MCF 10A (cell line): Measurements from ENCODE around the gene KIAA0319L. TPM values are rescaled to one million over a fixed set of nuclear protein-coding genes. Genes with fewer than 3 reads are reported as not detected.

Experiments
- BruUV-seq: library from RNA; stranded (reverse); fragments of 400-500 nt; replicated peaks from 2 replicates; lab custom pipeline; 2021; lab: Mats Ljungman, UMichigan
- CTCF ChIA-PET: fragments of 300-600 bp; sonication (Branson Sonifier 250); formaldehyde crosslinking; extraction: SDS; loops from one replicate; lab custom pipeline; 2021; ENCODE audit warnings: antibody characterized with exemption, inconsistent platforms; lab: Yijun Ruan, JAX
- POLR2A ChIA-PET: fragments of 300-600, 350-650 bp; sonication (Branson Sonifier 250); formaldehyde crosslinking; extraction: SDS; loops from one replicate; lab custom pipeline; 2020; ENCODE audit warnings: antibody characterized with exemption, inconsistent platforms; lab: Yijun Ruan, JAX
- DNase-seq: peaks from one replicate; pipeline ENCODE4 v3.0.0-alpha.2; 2018; ENCODE audit not compliant: unreplicated experiment
- H3K27ac Mint-ChIP-seq: one replicate; pipeline ENCODE4 v1.8.0; 2022; ENCODE audit warnings: mild to moderate bottlenecking, low read depth, mixed read lengths; ENCODE audit not compliant: unreplicated experiment
- H3K27me3 Mint-ChIP-seq: one replicate; pipeline ENCODE4 v1.8.0; 2022; ENCODE audit warnings: mixed read lengths; ENCODE audit not compliant: insufficient read depth, unreplicated experiment
- H3K36me3 Mint-ChIP-seq: one replicate; pipeline ENCODE4 v1.8.0; 2022; ENCODE audit warnings: mild to moderate bottlenecking, moderate library complexity, mixed read lengths; ENCODE audit not compliant: insufficient read depth, unreplicated experiment
- H3K4me1 Mint-ChIP-seq: one replicate; pipeline ENCODE4 v1.8.0; 2022; ENCODE audit warnings: mixed read lengths; ENCODE audit not compliant: insufficient read depth, unreplicated experiment
- H3K4me3 Mint-ChIP-seq: one replicate; pipeline ENCODE4 v1.8.0; 2022; ENCODE audit warnings: mild to moderate bottlenecking, moderate library complexity, mixed read lengths; ENCODE audit not compliant: unreplicated experiment
- H3K9me3 Mint-ChIP-seq: one replicate; pipeline ENCODE4 v1.8.0; 2022; ENCODE audit warnings: mixed read lengths; ENCODE audit not compliant: unreplicated experiment
- CTCF ChIP-seq: fragments of 200-600 bp; IDR thresholded peaks from one replicate; pipeline ENCODE4 v1.8.0; 2022; ENCODE audit warnings: antibody characterized with exemption, mild to moderate bottlenecking; ENCODE audit not compliant: unreplicated experiment
- intact Hi-C: fragments of 100-400 bp; cut with micrococcal nuclease; formaldehyde crosslinking; loops from 2 replicates; pipeline ENCODE4 v1.14.1; 2022
- total RNA-seq: library from RNA; stranded (reverse); gene quantifications from 2 replicates; pipeline ENCODE4 v1.2.3, GENCODE V29; 2022

Gene KIAA0319L
- total RNA-seq, 1 experiment from 2014 or later, result 50.7 TPM

- Mint-ChIP-seq H3K9me3 (no peaks in the 10 kb centered on the region), H3K4me1 (no peaks in the 10 kb centered on the region), H3K36me3 (peaks cover 90% of the 10 kb centered on the region), H3K4me3 (no peak overlapping the region), H3K27me3 (no peaks in the 10 kb centered on the region), H3K27ac (no peak overlapping the region)
- DNase-seq, result no peak
- TF ChIP-seq CTCF, result no peak
- intact Hi-C loops, result no loop called here
- CTCF ChIA-PET, result interaction anchor here (0.6 to 1.1 kb wide), 3 partner anchors 45 to 321 kb away, joined by 3 to 5 read pairs (median 3); no protein-coding TSS in a partner anchor
- POLR2A ChIA-PET, result interaction anchor here (1.0 kb wide), 1 partner anchor 9 kb away, joined by 3 read pairs; no protein-coding TSS in a partner anchor
- BruUV-seq, result no TSS peak
These were observed 151.1 kb downstream of the KIAA0319L start for GRCh38 chr1:35406103-35406502.

GRCh38 chr1:35401049-35401448, 156.2 kb downstream of the KIAA0319L start:
- H3K36me3 Mint-ChIP-seq, result peaks cover 95% of the 10 kb centered on the region
- H3K4me3 Mint-ChIP-seq, result no peak overlapping the region
- ChIA-PET POLR2A (no interaction called here), CTCF (interaction anchor here (0.5 to 0.6 kb wide), 2 partner anchors 27 to 198 kb away, joined by 3 to 4 read pairs; no protein-coding TSS in a partner anchor)
- H3K4me1 Mint-ChIP-seq, result no peaks in the 10 kb centered on the region
- DNase-seq, result no peak
- H3K27ac Mint-ChIP-seq, result no peak overlapping the region
- BruUV-seq, result no TSS peak
- intact Hi-C loops, result no loop called here
- TF ChIP-seq CTCF, result no peak
- H3K27me3 Mint-ChIP-seq, result no peaks in the 10 kb centered on the region
- no peaks in the 10 kb centered on the region for H3K9me3 Mint-ChIP-seq

GRCh38 chr1:35398739-35399138, 158.5 kb downstream of the KIAA0319L start:
- intact Hi-C loops, result loop anchor here (10.0 kb wide), 1 partner anchor 204 kb away; the partner anchor contains the start of gene SFPQ
- Mint-ChIP-seq H3K4me1 (no peaks in the 10 kb centered on the region), H3K36me3 (peaks cover 94% of the 10 kb centered on the region), H3K27ac (no peak overlapping the region), H3K4me3 (no peak overlapping the region), H3K9me3 (no peaks in the 10 kb centered on the region), H3K27me3 (no peaks in the 10 kb centered on the region)
- BruUV-seq, result no TSS peak
- POLR2A ChIA-PET, result no interaction called here
- no peak for DNase-seq
- TF ChIP-seq CTCF, result no peak
- CTCF ChIA-PET, result interaction anchor here (0.5 to 0.9 kb wide), 2 partner anchors 12 to 56 kb away, joined by 3 to 8 read pairs; no protein-coding TSS in a partner anchor

- no peak overlapping the region for H3K4me3 Mint-ChIP-seq
- no peak overlapping the region for H3K27ac Mint-ChIP-seq
- ChIA-PET CTCF (interaction anchor here (0.6 kb wide), 1 partner anchor 338 kb away, joined by 4 read pairs; no protein-coding TSS in a partner anchor), POLR2A (interaction anchor here (0.6 to 0.7 kb wide), 2 partner anchors 164 to 363 kb away, joined by 3 to 4 read pairs; partner anchors contain the start of gene ZMYM6)
- H3K27me3 Mint-ChIP-seq, result no peaks in the 10 kb centered on the region
- no peak for TF ChIP-seq CTCF
- peaks cover 88% of the 10 kb centered on the region for H3K36me3 Mint-ChIP-seq
- no peaks in the 10 kb centered on the region for H3K4me1 Mint-ChIP-seq
- intact Hi-C loops, result loop anchor here (10.0 kb wide), 1 partner anchor 200 kb away; the partner anchor contains the start of gene SFPQ
- no TSS peak for BruUV-seq
- DNase-seq, result no peak
- no peaks in the 10 kb centered on the region for H3K9me3 Mint-ChIP-seq
These were observed 162.8 kb downstream of the KIAA0319L start for GRCh38 chr1:35394386-35394785.
